H4 (cell line): ENCODE measurements around the gene CDC42BPA. TPM values are rescaled to one million over a fixed set of nuclear protein-coding genes. Genes with fewer than 3 reads are reported as not detected.

Experiments
- DNase-seq: peaks from one replicate; pipeline ENCODE4 v3.0.0-alpha.2; 2015; ENCODE audit warnings: low spot score
- total RNA-seq: library from RNA; depleted of rRNA; stranded (reverse); fragments of >200 nt; shearing (Covaris generic); gene quantifications from 2 replicates; pipeline ENCODE4 v1.2.3, GENCODE V29; 2014

The CDC42BPA gene
- total RNA-seq, 1 experiment from 2014 or later, result 13.5 TPM

- DNase-seq, result no peak
Observed at GRCh38 chr1:227213426-227213825, 104.9 kb downstream of the CDC42BPA start.

GRCh38 chr1:227212164-227212563 is 106.1 kb downstream of the CDC42BPA start:
- no peak for DNase-seq

- DNase-seq, result no peak
Observed at GRCh38 chr1:227210604-227211003, 107.7 kb downstream of the CDC42BPA start.

- DNase-seq, result no peak
Observed at GRCh38 chr1:227197064-227197463, 121.2 kb downstream of the CDC42BPA start.

GRCh38 chr1:227192163-227192562 is 126.1 kb downstream of the CDC42BPA start:
- DNase-seq, result peak; percentile 75

GRCh38 chr1:227191607-227192006 is 126.7 kb downstream of the CDC42BPA start:
- DNase-seq, result no peak

- DNase-seq, result no peak
Observed at GRCh38 chr1:227190321-227190720, 128.0 kb downstream of the CDC42BPA start.

- no peak for DNase-seq
Observed at GRCh38 chr1:227185291-227185690, 133.0 kb downstream of the CDC42BPA start.

- DNase-seq, result no peak
Observed at GRCh38 chr1:227182012-227182411, 136.3 kb downstream of the CDC42BPA start.

- no peak for DNase-seq
Observed at GRCh38 chr1:227175611-227176010, 142.7 kb downstream of the CDC42BPA start.

GRCh38 chr1:227174164-227174563 is 144.1 kb downstream of the CDC42BPA start:
- no peak for DNase-seq

- no peak for DNase-seq
Observed at GRCh38 chr1:227170361-227171166, 147.7 kb downstream of the CDC42BPA start.

- no peak for DNase-seq
Observed at GRCh38 chr1:227169343-227169742, 148.9 kb downstream of the CDC42BPA start.

GRCh38 chr1:227167276-227168101 is 150.8 kb downstream of the CDC42BPA start:
- DNase-seq, result no peak

GRCh38 chr1:227166559-227166958 is 151.7 kb downstream of the CDC42BPA start:
- DNase-seq, result no peak

- DNase-seq, result no peak
Observed at GRCh38 chr1:227161470-227161869, 156.8 kb downstream of the CDC42BPA start.

GRCh38 chr1:227156520-227156919 is 161.8 kb downstream of the CDC42BPA start:
- no peak for DNase-seq

GRCh38 chr1:227155688-227156087 is 162.6 kb downstream of the CDC42BPA start:
- DNase-seq, result no peak

GRCh38 chr1:227155004-227155403 is 163.3 kb downstream of the CDC42BPA start:
- no peak for DNase-seq

GRCh38 chr1:227152525-227152924 is 165.8 kb downstream of the CDC42BPA start:
- no peak for DNase-seq

- DNase-seq, result no peak
Observed at GRCh38 chr1:227140376-227140775, 177.9 kb downstream of the CDC42BPA start.

GRCh38 chr1:227136210-227136820 is 182.0 kb downstream of the CDC42BPA start:
- DNase-seq, result no peak
